CD4-positive, alpha-beta T cell treated with Interleukin-10 for 1 hour (primary cell): Measurements from ENCODE around the gene PCYT2.
A peak's percentile ranks its signal among the peaks of the same experiment; 100 is the strongest.
"Not testable (repeated sequence)": the region's sequence is repeated elsewhere in the genome, so short reads cannot be mapped to it uniquely, and the experiment has no call there.

Experiments
- DNase-seq: peaks from one replicate; pipeline ENCODE4 v3.0.0-alpha.2; 2020

The PCYT2 gene

DNA sequence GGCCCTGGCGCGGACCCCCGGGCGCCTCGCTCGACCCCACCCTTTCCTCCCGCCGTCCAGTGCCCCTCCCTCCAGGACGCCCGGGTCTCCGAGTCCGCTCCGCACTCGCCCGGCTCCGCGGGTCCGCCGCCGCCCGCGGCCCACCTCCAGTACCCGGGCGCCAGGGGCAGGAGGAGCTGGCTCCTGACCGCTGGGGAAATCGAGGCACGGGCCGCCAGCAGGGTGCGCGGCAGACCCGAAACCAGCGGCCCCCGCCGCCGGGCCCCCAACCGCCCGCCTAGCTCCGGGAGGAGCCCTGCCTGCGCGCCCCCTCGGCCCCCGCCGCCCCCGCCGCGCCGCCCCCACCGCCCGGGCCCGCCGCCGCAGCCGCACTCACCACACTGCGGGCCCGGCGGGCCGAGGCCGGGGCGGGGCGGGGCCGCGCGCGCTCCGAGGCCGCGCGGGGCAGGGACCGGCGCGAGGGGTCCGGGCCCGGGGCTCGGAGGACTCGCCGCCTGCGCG lies 16.0 kb upstream of the PCYT2 start:
- DNase-seq: no peak

DNA sequence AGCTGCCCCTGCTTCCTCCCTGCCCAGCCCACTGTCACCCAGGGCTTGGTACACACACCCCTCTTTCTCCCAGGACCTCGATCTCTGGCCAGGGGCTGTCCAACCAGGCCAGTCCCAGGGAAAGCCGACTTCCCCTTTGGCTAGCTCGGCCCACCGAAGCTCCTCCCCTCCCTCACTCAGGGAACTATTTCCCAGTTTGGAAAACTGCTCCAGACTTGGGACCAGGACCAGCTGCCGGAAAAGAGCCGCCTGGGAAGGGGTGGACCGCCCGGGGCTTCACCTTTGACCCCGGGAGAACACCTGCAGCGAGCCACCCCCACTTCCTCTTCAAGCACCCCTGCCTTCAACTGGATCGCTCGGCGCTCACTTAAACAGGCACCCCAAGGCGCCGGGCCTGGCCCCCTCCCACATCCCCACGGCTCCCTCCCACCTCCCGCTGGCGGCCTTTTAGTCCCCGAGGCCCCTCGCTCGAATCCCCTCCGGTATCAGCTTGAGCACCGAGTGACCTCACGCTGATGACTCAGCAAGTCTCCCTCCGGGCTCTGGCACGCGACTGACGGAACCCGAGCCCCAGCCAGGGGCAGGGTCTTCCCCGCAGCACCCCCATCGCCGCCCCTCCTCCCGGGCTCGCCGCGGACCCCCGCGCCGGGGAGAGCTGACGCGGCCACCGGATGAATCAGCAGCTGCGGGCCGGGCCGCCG lies 15.4 kb upstream of the PCYT2 start:
- DNase-seq: peak; percentile 53

DNA sequence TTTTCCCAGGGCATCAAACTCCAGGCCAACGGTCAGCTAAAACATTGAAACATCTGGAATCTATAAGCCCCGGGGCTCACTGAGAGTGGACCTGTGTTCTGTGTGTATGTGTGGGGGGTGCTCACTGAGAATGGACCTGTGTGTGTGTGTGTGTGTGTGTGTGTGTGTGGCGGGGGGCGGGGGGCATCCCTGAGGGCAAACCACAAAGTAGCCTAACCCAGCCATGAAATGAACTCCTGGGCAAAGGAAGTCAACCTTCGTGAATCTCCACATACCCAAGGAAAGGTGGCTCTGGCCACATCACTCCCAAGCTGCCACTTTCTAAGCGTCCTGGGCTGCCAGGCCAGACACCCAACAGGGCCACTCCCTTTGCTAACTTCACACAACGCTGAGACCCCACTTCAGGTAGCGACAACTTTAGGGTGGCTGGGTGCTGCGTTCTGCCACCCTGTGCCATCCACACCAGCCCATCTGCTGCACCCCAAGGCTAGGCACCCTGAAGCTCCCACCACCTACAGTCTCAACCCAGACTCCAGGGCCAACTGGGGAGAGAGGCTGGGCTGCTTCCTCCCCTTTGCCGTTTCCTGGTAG lies 14.8 kb upstream of the PCYT2 start:
- DNase-seq: no peak

DNA sequence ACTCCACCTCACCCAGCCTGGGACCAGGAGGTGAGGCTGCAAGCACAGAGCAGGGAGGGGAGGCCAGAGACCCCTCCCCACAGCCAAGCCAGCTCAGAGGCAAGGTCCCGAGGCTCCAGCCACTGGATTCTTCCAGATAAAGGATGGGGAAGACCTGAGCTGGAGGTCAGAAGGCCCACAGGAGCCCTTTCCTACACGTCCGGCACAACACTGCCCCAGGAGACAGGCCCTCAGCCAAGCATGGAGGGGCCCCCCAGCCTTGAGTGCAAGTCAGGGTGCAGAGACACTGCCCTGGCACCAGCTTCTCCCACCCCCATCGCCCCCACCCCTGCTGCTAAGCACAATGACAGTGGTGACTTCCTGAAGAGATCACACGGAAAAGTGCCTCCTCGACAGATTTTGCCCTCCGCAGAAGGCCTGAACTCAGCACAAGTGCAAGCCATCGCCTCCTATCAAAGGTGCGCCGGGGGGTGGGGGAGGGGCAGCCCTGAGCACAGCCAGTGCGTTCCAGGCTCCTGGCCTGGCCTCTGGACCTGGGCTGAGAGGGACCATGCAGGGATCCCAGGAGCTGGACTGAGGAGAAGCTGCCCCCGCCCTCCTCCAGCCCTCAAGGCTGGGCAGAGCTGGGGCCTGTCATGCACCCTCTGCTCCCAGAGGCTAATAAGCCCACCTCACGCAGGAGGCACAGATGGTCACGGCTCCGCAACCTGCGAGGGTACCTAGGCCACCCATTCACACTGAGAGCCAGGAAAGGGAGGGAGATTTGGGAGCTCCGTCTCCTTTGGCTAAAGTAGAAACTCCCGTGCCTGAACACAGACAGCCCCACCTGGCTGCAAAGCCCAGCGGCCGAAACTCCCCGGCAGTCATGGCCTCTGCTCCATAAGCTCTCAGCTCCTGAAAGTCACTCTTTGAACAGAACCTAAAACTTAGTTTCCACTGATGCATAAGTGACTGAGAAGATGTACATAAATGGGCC lies 13.6 kb upstream of the PCYT2 start:
- peak; percentile 28 for DNase-seq

DNA sequence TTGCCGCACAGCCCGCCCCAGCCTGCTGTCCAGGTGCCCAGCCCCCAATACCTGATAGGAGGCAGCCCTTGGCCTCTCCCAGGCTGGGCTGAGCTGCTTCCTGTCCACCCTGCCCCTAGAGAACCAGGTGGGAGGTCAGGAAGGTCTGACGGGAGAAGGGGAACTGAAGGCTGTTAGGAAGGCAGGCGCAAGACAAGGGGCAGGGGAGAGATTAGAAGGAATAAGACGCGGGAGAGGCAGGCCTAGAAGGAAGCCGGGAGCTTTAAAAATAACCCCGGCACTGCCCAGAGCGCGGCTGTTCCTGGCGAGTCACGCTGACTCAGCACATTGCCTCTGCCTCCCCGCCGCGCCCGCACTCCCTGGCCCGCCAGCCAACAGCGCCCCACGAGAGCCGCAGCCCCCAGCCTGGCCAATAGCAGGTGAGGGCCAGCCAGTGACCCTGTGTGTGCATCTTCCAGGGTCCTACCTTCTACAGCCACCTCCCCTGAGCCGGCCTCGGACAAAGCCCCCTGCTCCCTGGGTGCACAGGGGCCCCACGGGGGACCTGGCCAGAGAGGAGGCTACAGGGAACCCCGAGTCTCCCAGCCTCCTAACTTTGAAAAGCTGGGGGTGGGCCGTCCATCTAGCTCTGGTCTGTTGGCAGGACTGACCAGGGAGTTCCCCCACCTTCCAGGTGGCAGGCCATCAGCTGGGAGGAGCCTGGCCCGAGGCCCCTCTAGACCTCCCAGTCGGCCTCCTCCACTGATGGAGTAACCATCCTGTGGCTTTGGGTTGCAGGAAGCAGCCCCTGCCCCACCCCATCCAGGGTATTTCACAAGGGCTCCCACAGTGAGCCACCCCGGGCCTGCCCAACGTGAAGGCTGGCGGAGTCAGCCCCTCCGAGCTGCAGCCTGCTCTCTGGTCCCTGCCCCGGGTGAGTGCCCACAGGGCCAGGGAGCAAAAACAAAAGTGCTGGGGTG lies 12.4 kb upstream of the PCYT2 start:
- no peak for DNase-seq

DNA sequence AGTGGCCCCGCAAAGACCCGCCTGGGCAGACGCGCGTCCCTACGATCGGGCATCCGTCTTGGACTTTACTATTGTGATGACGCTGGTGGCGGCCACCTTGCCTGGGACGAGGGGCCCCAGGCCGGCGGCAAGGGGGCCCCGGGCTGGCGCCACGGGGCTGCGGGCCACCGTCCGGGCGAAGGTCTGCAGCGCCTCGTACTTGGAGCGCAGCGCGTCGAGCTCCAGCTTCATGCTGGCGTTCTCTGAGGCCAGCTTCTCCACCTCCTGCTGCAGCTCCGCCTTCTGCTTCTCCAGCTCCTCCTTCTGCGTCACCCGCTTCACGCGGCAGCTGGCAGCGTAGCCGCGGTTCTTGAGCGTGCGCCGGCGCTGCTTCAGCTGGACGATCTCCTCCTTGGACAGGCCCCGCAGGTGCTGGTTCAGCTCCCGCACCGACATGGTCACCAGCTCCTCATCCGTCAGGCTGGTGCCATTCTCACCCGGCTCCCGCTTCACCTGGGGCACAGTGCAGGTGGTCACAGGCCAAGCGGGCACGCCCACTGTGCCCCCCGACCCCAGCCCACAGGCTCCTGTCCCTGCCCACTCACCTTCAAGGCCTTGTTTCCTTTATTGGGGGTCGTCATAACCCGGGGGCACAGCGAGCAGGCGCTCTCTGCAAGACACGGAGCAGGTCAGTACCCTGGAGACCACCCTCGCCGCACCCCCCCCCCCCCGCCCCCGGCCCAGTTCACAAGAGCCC lies 11.5 kb upstream of the PCYT2 start:
- no peak for DNase-seq

DNA sequence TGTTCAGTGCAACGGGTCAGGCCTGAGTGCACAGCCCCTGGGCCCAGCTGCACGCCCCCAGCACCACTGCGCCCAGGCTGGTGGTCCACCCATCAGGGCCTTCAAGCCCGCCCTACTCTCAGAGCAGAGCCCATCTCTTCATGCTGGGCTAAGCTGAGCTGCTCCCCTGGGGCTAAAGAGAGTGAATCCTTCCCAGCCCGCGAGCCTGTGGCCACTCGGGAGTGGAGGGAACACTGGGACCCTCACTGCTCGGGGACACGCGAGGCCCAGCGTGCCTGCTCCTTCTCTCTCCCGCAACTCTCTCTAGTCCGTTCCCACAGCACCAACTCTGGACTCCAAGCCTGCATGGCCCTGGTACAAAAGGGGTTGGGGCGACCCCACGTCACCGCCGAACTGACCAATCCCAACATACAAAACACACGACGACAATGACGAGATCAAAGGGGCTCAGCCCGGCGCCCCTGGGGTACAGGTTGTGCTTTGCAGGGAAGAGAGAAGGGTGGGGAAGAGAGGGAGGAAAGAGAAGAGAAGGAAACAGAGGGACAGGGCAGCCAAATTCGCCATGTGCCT lies 10.9 kb upstream of the PCYT2 start:
- no peak for DNase-seq

DNA sequence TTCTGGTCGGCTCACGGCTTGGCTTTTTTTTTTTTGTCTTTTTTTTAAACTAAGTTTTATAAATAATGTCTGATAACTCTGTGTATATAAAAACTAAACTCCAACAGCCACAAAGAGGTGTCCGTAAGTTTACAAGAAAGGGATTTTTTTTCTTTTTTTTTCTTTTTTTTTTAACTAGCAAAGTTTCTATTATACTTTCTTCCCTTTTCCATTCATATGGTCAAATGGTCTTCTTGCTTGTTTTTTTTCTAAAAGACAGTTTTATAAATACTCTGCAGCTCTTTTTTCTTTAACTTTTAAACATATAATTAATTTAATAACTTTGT lies 10.3 kb upstream of the PCYT2 start:
- DNase-seq: no peak

DNA sequence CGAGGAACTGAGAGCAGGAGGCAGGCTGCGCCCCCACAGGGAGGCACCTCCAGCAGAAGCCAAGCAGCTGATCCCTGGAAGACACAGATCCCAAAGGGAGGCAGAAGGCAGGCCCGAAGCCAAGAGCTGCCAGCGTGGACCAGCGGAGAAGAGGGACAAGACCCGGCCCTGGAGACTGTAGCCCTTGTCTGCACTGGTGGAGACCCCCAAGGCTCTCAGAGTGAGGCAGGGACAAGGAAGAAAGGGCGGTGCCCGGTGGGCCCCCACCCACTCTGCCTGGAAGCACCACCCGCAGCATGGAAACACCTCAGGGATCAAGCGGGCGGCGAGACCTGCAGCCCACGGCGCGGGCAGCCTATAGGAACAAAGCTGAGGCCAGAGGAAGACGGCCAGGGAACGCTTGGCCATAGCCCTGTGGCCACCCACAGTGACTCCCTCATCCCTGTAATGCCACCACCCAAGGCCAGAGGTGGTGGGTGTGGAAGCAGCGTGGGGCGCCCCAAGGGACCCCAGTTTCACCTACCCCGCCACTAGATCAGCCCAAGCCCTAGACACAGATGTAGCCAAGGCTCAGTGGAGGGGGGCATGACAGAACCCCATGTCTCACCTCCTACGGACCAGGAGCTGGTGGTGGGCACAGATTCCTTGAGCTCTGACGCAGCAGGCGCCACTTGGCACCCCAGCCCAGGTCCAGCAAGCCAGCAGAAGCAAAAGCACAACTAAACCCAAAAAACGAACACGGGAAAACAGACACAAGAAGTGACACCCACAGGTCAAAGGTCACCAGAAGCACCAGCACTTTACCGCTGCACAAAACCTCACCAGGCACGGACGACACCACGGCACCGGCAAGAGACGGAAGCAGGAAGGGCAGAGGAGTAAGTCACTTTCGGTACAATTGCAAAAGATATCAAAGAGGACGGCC lies 9.7 kb upstream of the PCYT2 start:
- DNase-seq: no peak

DNA sequence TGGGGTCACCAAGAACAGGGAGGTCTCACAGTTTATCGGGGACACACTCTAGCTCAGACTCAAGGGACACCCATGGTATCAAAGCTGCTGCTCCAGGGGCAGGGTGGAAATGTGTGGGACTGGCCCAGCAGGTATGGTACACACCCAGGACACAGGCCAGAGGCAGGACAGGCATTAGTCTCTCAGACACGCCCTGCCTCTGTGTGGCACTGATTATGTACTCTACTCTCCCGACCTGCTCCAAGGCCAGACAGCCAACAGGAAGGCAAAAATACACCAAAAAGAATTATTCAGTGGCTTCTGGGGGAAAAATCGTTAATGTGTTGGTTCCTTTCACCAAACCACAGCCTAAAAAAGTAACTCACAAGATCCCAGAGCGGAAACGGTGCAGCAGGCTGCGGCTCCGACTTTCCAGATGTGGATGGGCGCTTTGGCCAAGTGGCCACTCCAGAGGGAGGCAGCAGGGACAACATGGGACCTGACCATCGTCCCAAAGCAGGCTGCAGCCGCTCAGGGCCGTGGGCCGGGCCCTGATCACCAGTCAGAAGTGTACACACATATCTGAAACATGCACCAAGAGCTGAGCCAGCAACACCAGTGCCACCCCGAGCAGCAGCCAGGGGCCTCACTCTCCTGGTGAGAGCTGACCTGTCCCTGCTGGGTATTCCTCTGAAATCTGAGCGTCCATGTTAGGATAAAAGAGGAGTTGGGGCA lies 7.8 kb upstream of the PCYT2 start:
- DNase-seq: no peak

DNA sequence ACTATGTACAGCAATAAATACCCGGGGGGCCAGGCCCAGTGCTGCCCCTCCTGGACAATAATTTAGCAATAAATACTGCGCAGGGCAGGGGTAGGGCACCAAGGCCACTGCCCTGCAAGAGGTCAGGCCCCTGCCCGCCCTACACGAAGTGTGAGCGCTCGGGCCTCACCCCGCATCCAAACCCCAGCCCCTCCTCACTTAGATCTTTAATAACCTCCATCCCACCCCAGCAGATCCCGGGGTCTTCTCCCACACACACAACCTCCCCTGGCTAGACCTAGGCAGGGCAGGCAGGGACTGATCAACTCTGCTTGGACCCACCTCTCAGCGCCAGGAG lies 7.1 kb upstream of the PCYT2 start:
- not testable (repeated sequence) for DNase-seq

DNA sequence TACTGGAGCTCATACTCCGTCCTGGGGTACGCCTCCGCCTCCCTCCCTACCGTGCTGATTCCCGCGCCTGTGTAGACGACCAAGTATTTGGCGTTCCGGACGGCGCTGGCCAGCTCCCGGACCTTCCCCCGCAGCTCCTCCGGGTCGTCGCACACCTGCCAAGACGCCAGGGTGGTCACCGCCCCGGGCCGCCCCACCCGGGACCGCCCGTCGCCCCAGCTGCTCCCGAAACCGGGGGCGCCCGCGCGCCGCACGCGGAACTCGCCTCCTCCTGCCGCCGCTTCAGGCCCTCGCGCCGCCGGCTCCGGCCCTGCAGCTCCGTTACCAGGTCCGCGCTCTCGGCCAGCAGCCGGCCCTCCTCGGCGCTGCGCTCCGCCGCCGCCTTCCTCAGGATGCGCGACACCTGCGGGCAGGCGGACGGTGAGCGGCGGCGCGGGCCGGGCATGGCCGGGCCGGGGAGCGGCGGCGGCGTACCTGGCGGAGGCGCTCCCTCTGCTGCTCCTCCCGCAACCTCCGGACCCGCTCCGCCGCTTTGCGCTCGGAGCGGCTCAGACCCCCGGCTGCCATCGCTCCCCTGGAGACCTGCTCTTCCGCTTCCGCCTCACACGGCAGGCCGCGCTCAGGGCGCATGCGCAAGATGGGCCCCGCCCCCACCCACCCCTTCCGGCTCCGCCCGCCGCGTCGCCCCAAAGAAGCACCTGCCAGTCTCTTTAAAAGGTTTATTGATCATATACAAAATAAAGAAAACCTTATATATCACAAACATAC lies 6.5 kb upstream of the PCYT2 start, which contains the start of gene SIRT7:
Gene SIRT7 (minus strand): TSS at position 612 of the 768 bp plus-strand sequence. CDS start 45 bp downstream, at position 567.
- peak; percentile 88 for DNase-seq

DNA sequence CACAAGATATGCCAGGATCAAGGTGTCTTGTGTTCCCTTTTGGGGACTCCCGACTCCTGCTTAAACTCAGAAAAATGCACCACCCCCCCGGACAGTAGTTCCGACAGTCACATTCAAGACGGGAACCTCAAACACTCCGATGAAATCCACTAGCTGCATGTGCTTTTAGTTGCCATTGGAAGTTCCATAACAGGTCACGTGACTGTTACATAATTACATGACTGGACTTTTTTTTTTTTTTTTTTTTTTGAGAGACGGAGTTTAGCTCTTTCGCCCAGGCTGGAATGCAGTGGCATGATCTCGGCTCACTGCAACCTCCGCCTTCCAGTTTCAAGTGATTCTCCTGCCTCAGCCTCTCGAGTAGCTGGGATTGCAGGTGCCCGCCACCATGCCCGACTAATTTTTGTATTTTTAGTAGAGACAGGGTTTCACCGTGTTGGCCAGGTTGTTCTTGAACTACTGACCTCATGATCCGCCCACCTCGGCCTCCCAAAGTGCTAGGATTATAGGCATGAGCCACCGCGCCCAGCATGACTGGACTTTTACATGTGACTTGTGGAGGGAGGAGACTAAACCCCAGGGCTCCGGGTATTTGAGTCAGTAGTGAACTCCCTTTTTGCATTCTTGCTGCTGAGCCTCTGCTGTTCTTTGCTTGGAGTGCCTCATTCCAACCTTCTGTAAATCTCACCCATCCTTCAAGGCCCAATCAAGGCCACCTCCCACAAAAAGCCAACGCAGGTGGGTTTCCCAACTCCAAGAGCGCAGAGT lies 5.2 kb upstream of the PCYT2 start:
- DNase-seq: no peak

DNA sequence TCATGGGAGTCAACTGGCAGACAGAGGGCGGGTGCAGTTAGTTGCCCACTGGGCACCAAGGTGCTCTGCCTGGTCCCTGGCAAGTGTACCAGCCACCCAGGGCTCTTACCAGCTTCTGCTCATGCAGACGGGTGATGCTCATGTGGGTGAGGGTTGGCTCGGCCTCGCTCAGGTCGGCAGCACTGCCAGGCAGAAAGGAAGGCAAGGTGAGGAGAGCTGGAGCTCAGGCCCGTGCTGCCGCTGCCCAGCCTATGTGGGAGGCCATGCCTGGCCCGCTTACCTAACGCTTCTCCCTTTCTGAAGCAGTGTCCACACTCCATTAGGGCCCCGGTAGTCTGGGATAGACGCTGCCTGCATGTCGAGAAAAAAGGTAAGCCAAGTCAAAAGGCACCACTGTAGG lies 4.1 kb upstream of the PCYT2 start:
- no peak for DNase-seq

DNA sequence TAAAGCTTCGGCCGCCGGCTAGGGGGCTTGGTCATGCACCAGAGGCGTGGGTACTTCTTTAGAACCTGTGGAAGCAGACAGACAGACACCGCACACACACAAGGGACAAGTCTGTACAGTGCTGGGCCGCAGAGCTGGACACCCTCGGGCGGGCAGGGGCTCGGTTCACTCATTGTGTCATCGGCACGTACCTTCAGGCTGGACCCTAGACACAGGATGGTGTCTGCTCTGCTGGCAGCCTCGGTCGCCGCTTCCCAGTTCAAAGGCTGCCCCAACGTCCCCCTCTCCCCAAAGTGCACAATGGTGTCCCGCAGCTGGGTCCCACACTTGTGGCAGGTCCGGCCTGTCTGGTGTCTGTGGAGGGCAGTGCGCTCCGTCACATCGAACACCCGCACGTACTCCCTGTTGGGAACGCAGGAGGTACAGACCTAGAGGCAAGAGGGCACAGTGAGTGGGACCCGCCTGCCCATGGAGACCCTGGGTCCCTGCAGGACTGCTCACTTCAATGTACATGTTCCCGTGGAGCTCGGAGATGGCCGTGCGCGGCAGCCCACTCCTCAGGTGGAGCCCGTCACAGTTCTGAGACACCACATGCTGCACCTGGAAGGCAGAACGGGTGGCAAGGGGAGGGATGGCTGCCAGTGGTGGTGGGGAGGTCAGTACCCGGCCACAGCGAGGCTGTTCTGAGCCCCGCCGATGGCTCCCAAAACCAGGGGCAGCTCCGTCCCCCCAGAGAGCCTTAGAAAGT lies 3.1 kb upstream of the PCYT2 start:
- no peak for DNase-seq

DNA sequence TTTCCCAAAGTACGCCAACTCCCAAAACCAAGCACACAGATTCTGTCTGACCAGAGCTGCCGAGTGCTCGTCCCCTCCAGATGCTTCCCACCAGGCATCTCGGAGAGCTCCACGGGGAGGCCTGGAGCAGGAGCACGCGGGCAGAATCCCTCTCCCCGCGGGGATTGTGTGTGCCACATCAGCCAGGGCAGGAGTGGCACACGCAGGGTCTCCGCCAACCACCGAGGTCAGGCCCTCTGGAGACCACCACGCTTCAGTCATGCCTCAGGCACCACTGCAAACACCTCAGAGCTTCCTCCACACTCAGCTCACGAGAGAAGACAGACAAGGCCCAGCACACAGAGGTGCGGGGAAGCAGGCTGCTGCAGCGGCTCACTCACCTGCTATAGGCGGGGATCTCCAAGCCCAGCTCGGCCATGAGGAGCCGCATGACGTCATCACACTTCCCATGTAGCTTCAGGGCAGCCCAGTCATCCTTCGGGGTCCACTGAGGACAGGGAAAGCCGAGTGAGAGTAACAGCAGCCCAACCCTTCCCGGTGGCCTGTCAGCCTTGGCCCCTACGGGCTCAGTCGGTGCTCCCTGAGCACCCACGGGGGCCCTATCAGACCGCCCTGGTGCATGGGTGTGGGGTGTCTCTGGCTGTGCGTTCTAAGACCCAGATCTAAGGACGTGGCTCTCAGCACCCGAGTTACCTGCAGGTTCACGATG lies 2.3 kb upstream of the PCYT2 start:
- no peak for DNase-seq
